Transverse colon (tissue), 4 donors: ENCODE data around the gene LDLRAD4. TPM values are rescaled to one million over a fixed set of nuclear protein-coding genes. Genes with fewer than 3 reads are reported as not detected.

Experiments
- DNase-seq: peaks from one replicate; pipeline ENCODE4 v3.0.0-alpha.2; 2019
- H3K27ac ChIP-seq, 4 donors: fragments of 200-600 bp; sonication (generic); 2 replicates each; pipeline ENCODE4 v1.5.1; 2016 to 2018; ENCODE audit warnings: inconsistent platforms in 4 of 4
- H3K27me3 ChIP-seq: fragments of 200-600 bp; sonication (generic); 2 replicates; pipeline ENCODE4 v1.5.1; 2017; ENCODE audit warnings: inconsistent platforms
- H3K36me3 ChIP-seq, 4 donors: fragments of 200-600 bp; sonication (generic); 2 replicates each; pipeline ENCODE4 v1.5.1; 2017 to 2019; ENCODE audit warnings: inconsistent platforms in 4 of 4
- H3K4me1 ChIP-seq, 4 donors: fragments of 200-600 bp; sonication (generic); 2 replicates each; pipeline ENCODE4 v1.5.1; 2017 to 2020; ENCODE audit warnings: inconsistent platforms in 4 of 4
- H3K4me3 ChIP-seq, 4 donors: fragments of 200-600 bp; sonication (generic); 1 replicate in 1 of 4; 2 replicates in 3 of 4; pipeline versions ENCODE4 v1.5.1 to v1.6.1; 2017 to 2019; ENCODE audit warnings: inconsistent platforms in 4 of 4
- H3K9me3 ChIP-seq, 2 donors: fragments of 200-600 bp; sonication (generic); 2 replicates each; pipeline ENCODE4 v1.5.1; 2017 to 2019; ENCODE audit warnings: inconsistent platforms in 2 of 2
- CTCF ChIP-seq, 5 experiments: fragments of 200-600 bp in 3 of 5; fragments of 450-650 bp in 2 of 5; sonication (generic) in 3 of 5; IDR thresholded peaks; 1 replicate in 2 of 5; 2 replicates in 3 of 5; pipeline ENCODE4 v1.5.1; 2016 to 2017; ENCODE audit warnings: antibody characterized with exemption in 5 of 5, inconsistent platforms in 3 of 5, mild to moderate bottlenecking in 2 of 5, moderate library complexity in 1 of 5
- EP300 ChIP-seq: sonication (generic); formaldehyde crosslinking; IDR thresholded peaks from one replicate; pipeline ENCODE4 v1.6.1; 2017; ENCODE audit warnings: antibody characterized with exemption, low read depth
- POLR2A ChIP-seq: fragments of 450-650 bp; IDR thresholded peaks from one replicate; pipeline ENCODE4 v1.6.1; 2016; ENCODE audit warnings: antibody characterized with exemption, mild to moderate bottlenecking, moderate library complexity
- POLR2AphosphoS5 ChIP-seq, 3 donors: sonication (generic); formaldehyde crosslinking; IDR thresholded peaks; one replicate each; pipeline ENCODE4 v1.6.1; 2016; ENCODE audit warnings: antibody characterized with exemption in 3 of 3
- WGBS, 2 donors: methylation state at CpG; one replicate each; pipeline ENCODE4 v1.1.5; 2018; ENCODE audit warnings: low coverage in 1 of 2; 5-methylcytosine and 5-hydroxymethylcytosine counted together
- in situ Hi-C, 4 donors: fragments of 200-750 bp; cut with MboI; loops; one replicate each; pipeline versions ENCODE4 v1.15.0 to v1.15.1; 2017; ENCODE audit warnings: low sequenced_read_pairs in 3 of 4, low pct_ligation_motif_present in 1 of 4, low pct_unique_long_range_greater_than_20kb in 1 of 4
- intact Hi-C: fragments of 100-400 bp; cut with DNase I; formaldehyde crosslinking; loops from one replicate; pipeline ENCODE4 v1.15.1; 2023; ENCODE audit warnings: low total_unique reads
- total RNA-seq, 4 donors: library from RNA; depleted of rRNA; stranded (reverse); fragments of >200 nt; gene quantifications; one replicate each; pipeline ENCODE4 v1.1.0, GENCODE V29; 2016

Gene LDLRAD4
- total RNA-seq, 4 donors from 2014 or later, result 34.8 to 277 (median 60.6) TPM

- TF ChIP-seq EP300, result no peak
- TF ChIP-seq POLR2AphosphoS5 (IDR thresholded peaks at IDR 0.05), result no peak
- TF ChIP-seq POLR2A, result no peak
- no peak for TF ChIP-seq CTCF (IDR thresholded peaks at IDR 0.05)
- Histone ChIP-seq H3K9me3 (no peaks in the 10 kb centered on the region), H3K36me3 (no peaks in the 10 kb centered on the region), H3K4me3 (no peak overlapping the region), H3K27ac (no peak overlapping the region), H3K4me1 (peaks cover 0 to 10% (median 2%) of the 10 kb centered on the region in 4 donors), H3K27me3 (no peaks in the 10 kb centered on the region)
- DNase-seq, result no peak
- intact Hi-C loops (no loop called here), in situ Hi-C loops (no loop called here)
- 90 to 93% methylated on average over 7 to 18 of the region's 18 CpGs for WGBS, 2 donors
Observed at GRCh38 chr18:13453714-13454113, 235.2 kb downstream of the LDLRAD4 start.

- 98 to 100% methylated on average over 1 to 8 of the region's 12 CpGs for WGBS, 2 donors
- no peaks in the 10 kb centered on the region for H3K36me3 ChIP-seq
- no peak for TF ChIP-seq POLR2AphosphoS5 (IDR thresholded peaks at IDR 0.05)
- H3K27me3 ChIP-seq, result no peaks in the 10 kb centered on the region
- no peaks in the 10 kb centered on the region for H3K9me3 ChIP-seq
- intact Hi-C loops, result no loop called here
- H3K4me1 ChIP-seq, result peaks cover 0 to 10% (median 2%) of the 10 kb centered on the region in 4 donors
- H3K27ac ChIP-seq, result no peak overlapping the region
- DNase-seq, result no peak
- H3K4me3 ChIP-seq, result no peak overlapping the region
- in situ Hi-C loops, result no loop called here
Observed at GRCh38 chr18:13454363-13455150, 236.0 kb downstream of the LDLRAD4 start.

- intact Hi-C loops (no loop called here), in situ Hi-C loops (no loop called here)
- 67% methylated on average over 6 of the region's 6 CpGs; no CpG with 5 or more reads in 1 of the 2 donors for WGBS, 2 donors
- Histone ChIP-seq H3K4me3 (no peak overlapping the region), H3K27me3 (no peaks in the 10 kb centered on the region), H3K36me3 (no peaks in the 10 kb centered on the region), H3K4me1 (peaks cover 0 to 10% (median 2%) of the 10 kb centered on the region in 4 donors), H3K9me3 (no peaks in the 10 kb centered on the region), H3K27ac (no peak overlapping the region)
- TF ChIP-seq CTCF (IDR thresholded peaks at IDR 0.05) (no peak), POLR2AphosphoS5 (IDR thresholded peaks at IDR 0.05) (no peak), EP300 (no peak), POLR2A (no peak)
- no peak for DNase-seq
Observed at GRCh38 chr18:13455471-13455870, 236.9 kb downstream of the LDLRAD4 start.

GRCh38 chr18:13455960-13456481, 237.5 kb downstream of the LDLRAD4 start:
- intact Hi-C loops (no loop called here), in situ Hi-C loops (no loop called here)
- DNase-seq, result no peak
- Histone ChIP-seq H3K4me1 (peaks cover 0 to 10% (median 2%) of the 10 kb centered on the region in 4 donors), H3K27me3 (no peaks in the 10 kb centered on the region), H3K27ac (no peak overlapping the region), H3K4me3 (no peak overlapping the region), H3K9me3 (no peaks in the 10 kb centered on the region), H3K36me3 (no peaks in the 10 kb centered on the region)
- no peak for TF ChIP-seq EP300
- TF ChIP-seq CTCF (IDR thresholded peaks at IDR 0.05), result no peak
- WGBS, 2 donors, result 68 to 93% methylated on average over 6 to 19 of the region's 19 CpGs
